ENCODE measurements around the gene PMVK. TPM values are rescaled to one million over a fixed set of nuclear protein-coding genes. Genes with fewer than 3 reads are reported as not detected.
"Not testable (repeated sequence)": the region's sequence is repeated elsewhere in the genome, so short reads cannot be mapped to it uniquely, and the experiment has no call there.

Gene PMVK
- polyA plus RNA-seq (2013, experiment 1 of 2; ENCODE audit: insufficient read length) = 25.7 TPM
- 26.5 TPM for polyA plus RNA-seq (2013, experiment 2 of 2; ENCODE audit: insufficient read length)

DNA sequence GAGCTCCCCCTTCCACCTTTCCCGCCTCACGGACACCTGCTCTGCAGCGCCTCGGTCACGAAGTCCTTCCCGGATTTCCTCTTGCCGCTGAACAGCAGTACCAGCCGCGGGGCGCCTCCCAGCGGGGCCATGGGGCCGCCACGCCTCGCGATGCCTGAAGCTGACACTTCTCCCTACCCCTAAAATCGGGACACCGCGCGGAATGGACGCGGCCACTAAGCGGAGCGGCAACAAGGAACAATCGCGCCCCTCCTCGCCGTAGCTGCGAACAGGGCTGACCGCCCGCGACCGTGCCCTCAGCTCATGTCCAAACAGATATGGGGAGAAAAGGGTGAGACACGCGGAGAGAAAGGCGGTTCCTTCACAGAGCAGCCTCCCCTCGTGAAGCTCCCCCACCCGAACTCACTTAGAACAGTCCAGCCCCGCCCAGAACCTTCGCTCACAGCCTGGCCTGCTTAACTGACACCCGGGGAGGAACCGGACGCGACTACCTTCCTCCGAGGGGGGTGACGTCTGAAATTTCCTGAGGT, at the start of gene PMVK:
Gene PMVK (minus strand): TSS at position 165 of the 530 bp plus-strand sequence. CDS start 34 bp downstream, at position 131.
- peak; percentile 97 for DNase-seq

DNA sequence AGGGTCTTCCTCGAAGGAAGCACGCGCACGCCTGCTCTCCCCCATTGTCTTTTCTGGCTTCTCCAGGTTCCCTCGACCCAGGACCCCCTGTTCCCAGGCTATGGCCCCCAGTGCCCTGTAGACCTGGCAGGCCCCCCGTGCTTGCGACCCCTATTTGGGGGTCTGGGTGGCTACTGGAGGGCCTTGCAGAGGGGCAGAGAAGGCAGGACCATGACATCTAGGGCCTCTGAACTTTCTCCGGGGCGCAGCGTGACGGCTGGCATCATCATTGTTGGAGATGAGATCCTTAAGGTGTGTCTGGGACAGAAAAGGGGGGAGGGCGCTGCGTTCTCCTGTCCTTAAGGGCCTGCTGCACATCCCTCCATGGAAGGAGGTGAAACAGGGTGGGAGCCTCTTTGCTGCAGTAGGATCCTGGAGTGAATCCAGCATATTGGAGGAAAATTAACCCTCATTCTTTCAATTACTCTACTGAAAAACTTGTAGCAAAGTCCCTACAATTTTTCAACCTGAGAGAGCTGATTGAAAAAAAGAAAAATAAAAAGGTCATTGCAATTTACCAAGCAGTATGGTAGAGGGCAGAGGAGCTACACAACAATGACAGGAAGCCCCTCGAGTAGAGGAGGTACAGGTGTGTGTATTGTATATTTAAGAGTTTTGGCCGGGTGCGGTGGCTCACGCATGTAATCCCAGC, 47.4 kb upstream of the PMVK start:
- no peak for DNase-seq

DNA sequence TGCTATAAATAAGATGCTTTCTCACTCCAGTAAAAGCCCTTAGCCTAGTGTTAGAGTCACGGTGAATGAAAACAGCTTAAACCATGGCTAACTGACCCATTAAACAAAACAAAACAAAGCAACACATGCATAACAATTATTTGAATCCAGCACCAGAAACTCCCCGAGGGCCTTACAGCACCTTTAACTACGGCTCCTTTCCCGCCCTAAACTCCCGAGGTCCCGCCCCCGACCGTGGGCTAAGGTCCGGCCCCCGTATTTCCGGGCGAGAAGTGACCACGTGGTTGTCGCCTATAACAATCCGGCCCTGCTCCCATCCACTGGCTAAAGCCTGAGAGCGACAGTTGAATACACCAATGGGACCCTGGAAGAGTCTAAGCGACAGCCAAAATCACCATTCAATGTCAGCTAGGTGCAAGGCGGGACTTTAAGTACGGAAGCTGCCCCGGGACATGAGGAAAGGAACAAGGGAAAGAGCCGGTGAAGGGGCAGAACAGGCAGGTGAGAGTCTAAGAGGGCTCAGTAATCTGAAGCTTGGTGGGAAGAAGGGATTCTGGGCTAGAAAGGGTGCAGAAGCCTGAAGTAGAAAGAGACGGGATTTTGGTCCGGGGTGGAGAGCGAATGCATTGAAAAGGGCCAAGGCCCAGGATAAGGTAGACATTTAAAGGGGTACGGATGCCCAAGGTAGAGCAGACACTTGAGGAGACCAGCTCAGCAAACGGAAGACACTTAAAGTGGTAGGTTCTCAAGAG, 46.6 kb upstream of the PMVK start, which contains the start of gene FLAD1:
Gene FLAD1 (plus strand): TSS at position 448 of the 752 bp plus-strand sequence. CDS start 351 bp downstream, outside the sequence.
- peak; percentile 100 for DNase-seq

- DNase-seq = no peak
Observed at GRCh38 chr1:154982341-154982740, 45.8 kb upstream of the PMVK start.

DNA sequence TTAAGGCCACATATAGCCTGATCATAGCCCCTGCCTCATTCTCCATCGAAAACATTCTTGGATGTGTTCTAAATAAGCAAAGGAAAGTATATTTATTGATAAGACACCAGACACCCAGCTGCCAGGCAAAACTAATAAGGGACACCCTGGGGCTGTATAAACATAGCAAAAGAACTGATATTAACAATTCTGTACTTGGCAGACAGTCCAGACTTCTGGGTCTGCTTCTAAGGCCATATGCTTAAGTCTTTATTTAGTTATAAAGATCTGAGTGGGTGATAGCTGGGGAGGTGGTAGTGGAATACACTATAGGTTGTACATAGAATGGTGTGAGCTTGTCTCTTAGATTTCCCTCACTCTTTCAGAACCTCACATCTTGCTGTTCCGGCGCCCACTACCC, 41.8 kb upstream of the PMVK start:
- no peak for DNase-seq

DNA sequence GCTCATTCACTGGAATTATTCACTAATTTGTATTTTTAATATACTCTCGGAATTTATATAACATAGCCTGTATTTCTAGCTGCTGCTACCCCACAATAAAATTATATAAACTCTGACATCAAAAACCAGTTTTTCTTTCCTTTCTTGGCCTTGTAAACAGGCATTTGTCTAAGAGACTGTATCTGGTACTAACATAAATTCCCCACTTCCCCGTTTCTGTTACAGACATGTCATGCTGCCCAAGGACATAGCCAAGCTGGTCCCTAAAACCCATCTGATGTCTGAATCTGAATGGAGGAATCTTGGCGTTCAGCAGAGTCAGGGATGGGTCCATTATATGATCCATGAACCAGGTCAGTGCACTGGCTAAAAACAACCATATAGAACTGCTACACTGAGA, 41.2 kb upstream of the PMVK start:
- not testable (repeated sequence) for DNase-seq

DNA sequence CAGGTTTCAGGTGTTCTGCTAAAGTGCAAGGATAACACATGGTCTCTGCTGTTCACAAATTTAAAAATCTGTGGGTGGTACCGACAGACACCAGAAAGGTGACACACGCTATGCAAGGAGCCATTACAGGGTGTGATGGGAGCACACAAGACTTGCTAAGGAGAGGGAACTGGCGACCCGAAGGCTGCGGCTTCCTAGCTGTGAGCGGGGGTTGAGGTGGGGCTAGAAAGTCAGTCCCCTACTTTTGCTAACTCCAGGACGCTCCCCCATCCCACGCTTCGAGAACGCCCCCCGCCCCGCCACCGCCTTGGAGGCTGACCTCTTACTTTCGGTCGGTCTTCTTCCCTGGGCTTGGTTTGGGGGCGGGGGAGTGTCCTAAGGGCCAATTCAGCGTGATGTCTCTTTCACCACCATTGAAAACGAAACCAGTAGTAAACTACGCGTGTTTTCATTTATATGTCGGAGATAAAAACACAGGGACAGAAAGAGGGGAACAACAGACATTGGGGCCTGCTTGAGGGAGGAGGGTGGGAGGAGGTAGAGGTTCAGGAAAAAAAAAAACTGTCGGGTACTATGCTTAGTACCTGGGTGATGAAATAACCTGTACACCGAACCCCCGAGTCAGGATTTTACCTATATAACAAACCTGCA, 39.0 kb upstream of the PMVK start:
- peak; percentile 58 for DNase-seq

GRCh38 chr1:154974808-154975408, 38.4 kb upstream of the PMVK start:
- peak; percentile 96 for DNase-seq

DNA sequence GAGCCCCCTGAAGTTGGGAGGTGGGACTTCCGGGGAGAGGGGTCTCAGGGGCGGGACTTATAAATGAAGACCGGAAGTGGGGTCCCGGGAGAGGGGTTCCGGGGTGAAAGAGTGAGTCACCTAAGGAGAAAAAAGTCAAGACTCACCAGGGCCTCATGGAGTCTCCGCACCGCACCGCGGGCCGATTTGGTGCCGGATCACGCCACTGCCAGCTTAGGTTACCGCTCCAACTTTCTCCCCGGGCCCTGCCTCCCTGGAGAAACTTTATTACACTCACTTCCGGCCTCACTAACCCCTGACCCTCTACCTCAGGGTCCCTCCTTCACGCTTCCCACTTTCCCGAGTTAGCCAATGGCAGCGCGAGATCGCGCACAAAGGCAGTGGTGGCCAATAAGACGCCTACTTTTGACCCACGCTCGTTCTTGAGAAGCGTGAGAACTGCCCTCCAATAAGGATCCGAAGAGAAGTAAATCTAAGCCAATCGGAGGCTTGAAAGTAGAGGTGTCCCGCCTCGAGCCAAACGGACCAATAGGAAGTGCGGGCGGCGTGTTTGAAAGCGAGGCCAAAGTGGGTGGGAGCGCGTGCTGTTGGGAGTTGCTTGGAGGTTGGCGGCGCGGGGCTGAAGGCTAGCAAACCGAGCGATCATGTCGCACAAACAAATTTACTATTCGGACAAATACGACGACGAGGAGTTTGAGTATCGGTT, 37.7 kb upstream of the PMVK start, which contains the start of gene CKS1B:
Gene CKS1B (plus strand): TSS at position 580 of the 706 bp plus-strand sequence. CDS start 65 bp downstream, at position 645.
- peak; percentile 100 for DNase-seq

GRCh38 chr1:154973344-154974101, 37.0 kb upstream of the PMVK start:
- peak; percentile 97 for DNase-seq

GRCh38 chr1:154972517-154973343, 36.2 kb upstream of the PMVK start:
- peak; percentile 98 for DNase-seq

DNA sequence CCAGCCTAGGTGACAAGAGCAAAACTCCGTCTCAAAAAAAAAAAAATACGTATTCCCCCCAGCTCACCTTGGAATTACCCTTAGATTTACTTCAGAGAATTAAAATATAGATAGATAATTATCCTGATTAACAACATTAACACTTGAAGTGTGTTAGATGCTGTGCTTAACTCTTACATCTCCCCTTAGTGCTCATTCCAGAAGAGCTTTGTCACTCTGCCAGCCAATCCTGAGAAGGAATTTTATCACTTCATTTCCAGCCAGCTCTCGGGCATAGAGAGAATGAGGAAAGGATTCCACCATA, 35.6 kb upstream of the PMVK start:
- DNase-seq = no peak

GRCh38 chr1:154971341-154971998, 35.0 kb upstream of the PMVK start:
- DNase-seq = no peak

GRCh38 chr1:154970631-154971340, 34.3 kb upstream of the PMVK start, which contains the start of gene SHC1:
TSS of gene SHC1 (minus strand) at chr1:154970747. CDS start at chr1:154970526, 221 bp downstream.
- peak; percentile 96 for DNase-seq

DNA sequence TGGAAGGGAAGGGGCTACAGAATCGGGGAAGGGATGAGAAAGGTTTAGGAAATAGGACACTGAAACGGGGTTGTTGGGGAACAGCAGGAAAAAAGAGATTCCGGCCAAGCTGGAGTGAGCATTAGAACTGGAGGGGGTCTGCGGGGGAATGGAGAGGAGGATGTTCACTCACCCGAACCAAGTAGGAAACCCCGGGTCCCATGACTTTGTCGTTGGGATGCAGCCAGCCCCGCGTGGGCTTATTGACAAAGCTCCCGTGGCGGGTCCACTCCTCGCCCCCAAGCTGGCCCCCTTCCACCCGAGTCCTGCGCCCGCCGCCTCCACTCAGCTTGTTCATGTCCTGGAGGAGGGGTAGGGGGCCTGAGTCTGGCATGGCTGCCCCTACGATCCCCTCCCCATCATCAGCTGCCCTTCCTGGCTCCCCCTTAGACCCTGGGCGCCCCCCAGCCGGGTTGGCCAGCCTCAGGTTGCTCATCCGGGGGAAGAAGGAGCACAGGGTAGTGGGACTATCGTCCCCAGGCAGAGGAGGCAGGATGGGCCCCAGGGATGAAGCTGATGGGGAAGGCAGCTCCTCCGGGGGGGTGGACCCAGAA, 33.4 kb upstream of the PMVK start:
- no peak for DNase-seq

GRCh38 chr1:154969246-154969645, 32.7 kb upstream of the PMVK start:
- DNase-seq = no peak

DNA sequence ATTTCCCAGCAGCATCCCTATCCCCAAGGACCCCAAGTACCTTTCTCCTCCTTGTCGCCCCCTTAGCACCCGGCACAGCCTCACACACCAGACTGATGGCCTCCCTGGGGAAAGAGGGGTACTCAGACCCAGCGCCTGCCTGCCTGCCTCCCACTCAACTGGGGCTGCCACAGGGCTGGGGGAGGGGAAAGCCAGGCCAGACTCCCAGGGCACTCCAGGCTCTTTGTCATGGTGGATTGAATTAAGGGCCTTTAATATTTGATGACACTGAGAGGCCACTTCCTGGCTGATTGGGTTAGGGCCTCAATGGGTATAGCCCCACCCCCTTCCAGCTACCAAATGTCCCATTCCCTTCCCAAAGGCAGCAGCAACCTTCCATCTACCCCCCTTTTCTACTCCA, 32.2 kb upstream of the PMVK start:
- DNase-seq = no peak

DNA sequence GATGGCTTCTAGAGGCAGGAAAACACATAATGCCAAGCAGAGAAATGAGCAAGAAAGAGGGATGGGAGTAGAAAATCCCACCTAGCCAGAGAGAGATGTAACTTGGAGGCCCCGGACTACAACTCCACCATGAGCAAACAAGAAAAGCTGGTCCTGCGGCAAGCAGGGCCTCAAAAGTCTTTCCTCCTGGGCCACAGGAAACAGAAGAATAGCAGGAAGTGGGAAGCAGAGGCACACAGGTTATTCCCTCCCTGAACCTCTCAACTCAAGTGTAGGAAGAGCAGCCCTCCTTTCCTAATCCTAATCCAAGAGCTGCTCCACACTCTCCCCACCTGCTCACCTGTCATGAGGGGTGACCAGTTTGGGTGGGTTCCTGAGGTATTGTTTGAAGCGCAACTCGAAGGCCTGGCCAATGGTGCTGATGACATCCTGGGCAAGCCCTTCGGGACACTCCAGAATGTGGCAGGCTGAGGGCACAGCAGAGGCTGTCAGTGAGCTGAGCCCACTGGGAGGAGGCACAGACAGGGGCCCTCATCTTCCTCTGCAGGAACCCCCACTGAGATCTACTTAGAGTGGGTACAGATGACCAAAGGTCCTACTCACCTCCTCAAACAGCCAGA, 30.9 kb upstream of the PMVK start:
- no peak for DNase-seq
